Panc1 (cell line): ENCODE measurements around the gene GPR156. TPM values are rescaled to one million over a fixed set of nuclear protein-coding genes. Genes with fewer than 3 reads are reported as not detected.

Experiments used
- ATAC-seq: fragments of 200-7000 bp; cut with Tn5 transposase; 2 replicates; pipeline ENCODE4 v1.9.1; 2020; ENCODE audit warnings: mild to moderate bottlenecking, moderate library complexity
- BruUV-seq: library from RNA; stranded (reverse); fragments of 400-500 nt; replicated peaks from 2 replicates; lab custom pipeline; 2021; lab: Mats Ljungman, UMichigan
- CTCF ChIA-PET: fragments of 300-600 bp; sonication (Branson Sonifier 250); formaldehyde crosslinking; loops from one replicate; lab custom pipeline; 2022; ENCODE audit warnings: antibody characterized with exemption; lab: Charles Lee
- POLR2A ChIA-PET: fragments of 300-600 bp; sonication (Branson Sonifier 250); formaldehyde crosslinking; loops from one replicate; lab custom pipeline; 2022; ENCODE audit warnings: antibody characterized with exemption; lab: Charles Lee
- DNase-seq: peaks from one replicate; pipeline ENCODE4 v3.0.0-alpha.2; 2010; ENCODE audit warnings: low read depth, low spot score
- H3K27ac ChIP-seq: 2 replicates; pipeline ENCODE4 v1.5.1; 2011; ENCODE audit warnings: mild to moderate bottlenecking, low read length, inconsistent platforms
- H3K27me3 ChIP-seq: fragments of 200-500 bp; sonication (Bioruptor generic); 2 replicates; pipeline ENCODE4 v1.6.0; 2014; ENCODE audit warnings: low read length, inconsistent platforms; ENCODE audit not compliant: control insufficient read depth, insufficient read depth
- H3K36me3 ChIP-seq: fragments of 200-500 bp; sonication (Bioruptor generic); 2 replicates; pipeline ENCODE4 v1.5.1; 2014; ENCODE audit warnings: inconsistent platforms, mild to moderate bottlenecking, low read length, moderate library complexity; ENCODE audit not compliant: control insufficient read depth, insufficient read depth
- H3K4me1 ChIP-seq: 2 replicates; pipeline ENCODE4 v1.5.1; 2011; ENCODE audit warnings: inconsistent platforms, mild to moderate bottlenecking, low read length, moderate library complexity; ENCODE audit not compliant: control insufficient read depth, insufficient read depth
- H3K4me3 ChIP-seq, 2 experiments: 2 replicates each; pipeline ENCODE4 v1.5.1; 2011 to 2012; ENCODE audit warnings: low read depth in 2 of 2, low read length in 2 of 2, mild to moderate bottlenecking in 2 of 2, inconsistent platforms in 1 of 2, moderate library complexity in 1 of 2
- H3K9me3 ChIP-seq: fragments of 200-500 bp; sonication (Bioruptor generic); 2 replicates; pipeline ENCODE4 v1.5.1; 2014; ENCODE audit warnings: low read depth, mild to moderate bottlenecking, inconsistent platforms, low read length, moderate library complexity; ENCODE audit not compliant: control insufficient read depth, insufficient read depth
- POLR2AphosphoS5 ChIP-seq: IDR thresholded peaks from 2 replicates; pipeline ENCODE4 v1.6.1; 2012; ENCODE audit warnings: mild to moderate bottlenecking, low read depth, low read length, moderate library complexity
- SIN3A ChIP-seq: IDR thresholded peaks from 2 replicates; pipeline ENCODE4 v1.6.1; 2012; ENCODE audit warnings: low read depth, mild to moderate bottlenecking, low read length, moderate library complexity, borderline replicate concordance; ENCODE audit not compliant: insufficient read depth
- TCF7L2 ChIP-seq: IDR thresholded peaks from 2 replicates; pipeline ENCODE4 v1.6.1; 2011; ENCODE audit warnings: mild to moderate bottlenecking, low read depth, low read length, inconsistent platforms
- in situ Hi-C: cut with HindIII; loops from 2 replicates; pipeline ENCODE4 v1.10.0; 2016; ENCODE audit warnings: low sequenced_read_pairs, low pct_unique_long_range_greater_than_20kb
- intact Hi-C: fragments of 100-400 bp; cut with micrococcal nuclease; formaldehyde crosslinking; loops from one replicate; pipeline ENCODE4 v1.10.0; 2022; ENCODE audit not compliant: unreplicated experiment
- total RNA-seq: library from RNA; stranded (reverse); gene quantifications from one replicate; pipeline ENCODE4 v1.2.1, GENCODE V29; 2021; ENCODE audit not compliant: unreplicated experiment
- TF ChIP-seq, protein P1 (sequence below): fragments of 450-650 bp; IDR thresholded peaks from 2 replicates; pipeline ENCODE4 v1.5.1; 2017; ENCODE audit warnings: mild to moderate bottlenecking
- TF ChIP-seq, protein P2 (sequence below), 2 experiments: IDR thresholded peaks; 2 replicates each; pipeline ENCODE4 v1.6.1; 2011 to 2012; ENCODE audit warnings: low read depth in 2 of 2, control low read depth in 1 of 2, low read length in 1 of 2, mild to moderate bottlenecking in 1 of 2, moderate library complexity in 1 of 2; ENCODE audit not compliant: insufficient read depth in 1 of 2

The GPR156 gene
- total RNA-seq, 1 experiment from 2014 or later = 0.39 TPM

DNA sequence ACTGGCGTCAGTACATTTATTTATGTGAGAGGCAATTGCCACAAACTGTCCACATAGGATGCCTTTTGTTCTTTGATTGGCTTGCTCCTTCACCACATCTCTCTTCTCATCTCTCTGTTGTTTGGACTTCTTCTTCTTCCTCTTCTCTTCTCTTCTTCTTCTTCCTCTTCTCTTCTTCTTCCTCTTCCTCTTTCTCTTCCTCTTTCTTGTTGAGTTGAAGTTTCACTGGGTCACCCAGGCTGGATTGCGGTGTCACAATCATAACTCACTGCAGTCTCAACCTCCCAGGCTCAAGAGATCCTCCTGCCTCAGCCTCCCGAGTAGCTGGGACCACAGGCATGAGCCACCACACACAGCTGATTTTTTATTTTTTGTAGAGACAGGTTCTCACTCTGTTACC is 123.1 kb downstream of the GPR156 start:
- ChIA-PET POLR2A (no interaction called here), CTCF (no interaction called here)
- no peak for DNase-seq
- H3K27me3 ChIP-seq = no peaks in the 10 kb centered on the region; the same call in 1 of the 2 replicates
- no peaks in the 10 kb centered on the region for H3K36me3 ChIP-seq
- in situ Hi-C loops = no loop called here
- intact Hi-C loops = no loop called here
- H3K4me1 ChIP-seq = no peaks in the 10 kb centered on the region
- no peaks in the 10 kb centered on the region for H3K9me3 ChIP-seq
- no peak for ATAC-seq
- no peak overlapping the region for H3K4me3 ChIP-seq
- BruUV-seq = no TSS peak
- TF ChIP-seq, protein P1, sequence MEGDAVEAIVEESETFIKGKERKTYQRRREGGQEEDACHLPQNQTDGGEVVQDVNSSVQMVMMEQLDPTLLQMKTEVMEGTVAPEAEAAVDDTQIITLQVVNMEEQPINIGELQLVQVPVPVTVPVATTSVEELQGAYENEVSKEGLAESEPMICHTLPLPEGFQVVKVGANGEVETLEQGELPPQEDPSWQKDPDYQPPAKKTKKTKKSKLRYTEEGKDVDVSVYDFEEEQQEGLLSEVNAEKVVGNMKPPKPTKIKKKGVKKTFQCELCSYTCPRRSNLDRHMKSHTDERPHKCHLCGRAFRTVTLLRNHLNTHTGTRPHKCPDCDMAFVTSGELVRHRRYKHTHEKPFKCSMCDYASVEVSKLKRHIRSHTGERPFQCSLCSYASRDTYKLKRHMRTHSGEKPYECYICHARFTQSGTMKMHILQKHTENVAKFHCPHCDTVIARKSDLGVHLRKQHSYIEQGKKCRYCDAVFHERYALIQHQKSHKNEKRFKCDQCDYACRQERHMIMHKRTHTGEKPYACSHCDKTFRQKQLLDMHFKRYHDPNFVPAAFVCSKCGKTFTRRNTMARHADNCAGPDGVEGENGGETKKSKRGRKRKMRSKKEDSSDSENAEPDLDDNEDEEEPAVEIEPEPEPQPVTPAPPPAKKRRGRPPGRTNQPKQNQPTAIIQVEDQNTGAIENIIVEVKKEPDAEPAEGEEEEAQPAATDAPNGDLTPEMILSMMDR = no peak
- TF ChIP-seq POLR2AphosphoS5 = no peak
- TF ChIP-seq TCF7L2 = no peak
- no peak for TF ChIP-seq SIN3A
- TF ChIP-seq, protein P2, sequence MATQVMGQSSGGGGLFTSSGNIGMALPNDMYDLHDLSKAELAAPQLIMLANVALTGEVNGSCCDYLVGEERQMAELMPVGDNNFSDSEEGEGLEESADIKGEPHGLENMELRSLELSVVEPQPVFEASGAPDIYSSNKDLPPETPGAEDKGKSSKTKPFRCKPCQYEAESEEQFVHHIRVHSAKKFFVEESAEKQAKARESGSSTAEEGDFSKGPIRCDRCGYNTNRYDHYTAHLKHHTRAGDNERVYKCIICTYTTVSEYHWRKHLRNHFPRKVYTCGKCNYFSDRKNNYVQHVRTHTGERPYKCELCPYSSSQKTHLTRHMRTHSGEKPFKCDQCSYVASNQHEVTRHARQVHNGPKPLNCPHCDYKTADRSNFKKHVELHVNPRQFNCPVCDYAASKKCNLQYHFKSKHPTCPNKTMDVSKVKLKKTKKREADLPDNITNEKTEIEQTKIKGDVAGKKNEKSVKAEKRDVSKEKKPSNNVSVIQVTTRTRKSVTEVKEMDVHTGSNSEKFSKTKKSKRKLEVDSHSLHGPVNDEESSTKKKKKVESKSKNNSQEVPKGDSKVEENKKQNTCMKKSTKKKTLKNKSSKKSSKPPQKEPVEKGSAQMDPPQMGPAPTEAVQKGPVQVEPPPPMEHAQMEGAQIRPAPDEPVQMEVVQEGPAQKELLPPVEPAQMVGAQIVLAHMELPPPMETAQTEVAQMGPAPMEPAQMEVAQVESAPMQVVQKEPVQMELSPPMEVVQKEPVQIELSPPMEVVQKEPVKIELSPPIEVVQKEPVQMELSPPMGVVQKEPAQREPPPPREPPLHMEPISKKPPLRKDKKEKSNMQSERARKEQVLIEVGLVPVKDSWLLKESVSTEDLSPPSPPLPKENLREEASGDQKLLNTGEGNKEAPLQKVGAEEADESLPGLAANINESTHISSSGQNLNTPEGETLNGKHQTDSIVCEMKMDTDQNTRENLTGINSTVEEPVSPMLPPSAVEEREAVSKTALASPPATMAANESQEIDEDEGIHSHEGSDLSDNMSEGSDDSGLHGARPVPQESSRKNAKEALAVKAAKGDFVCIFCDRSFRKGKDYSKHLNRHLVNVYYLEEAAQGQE (IDR thresholded peaks at IDR 0.05; ENCODE audit: insufficient read depth in 1 of 2, low read depth in 2 of 2, low read length in 1 of 2) = no peak
- no peak overlapping the region for H3K27ac ChIP-seq

DNA sequence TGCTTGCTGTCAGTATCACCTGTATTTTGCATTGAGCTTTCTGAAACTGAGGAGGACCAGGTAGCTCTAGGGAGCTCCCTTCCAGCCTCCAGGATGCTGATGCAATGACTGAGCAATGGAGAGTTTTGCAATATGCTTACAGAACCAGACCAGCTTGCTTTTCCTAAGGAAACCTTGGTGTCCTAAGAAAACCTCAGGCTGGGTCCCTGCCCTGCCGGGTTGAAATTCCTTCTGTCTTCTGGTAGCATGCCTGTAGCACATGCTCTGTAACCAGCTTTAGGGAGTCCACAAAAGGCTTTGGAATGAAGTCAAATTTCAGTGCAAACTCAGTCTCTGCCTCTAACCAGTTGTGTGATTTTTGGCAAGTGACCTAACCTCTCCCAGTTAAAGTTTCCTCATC is 125.0 kb downstream of the GPR156 start:
- Histone ChIP-seq H3K9me3 (peaks cover 3% of the 10 kb centered on the region; the same call in 1 of the 2 replicates), H3K27ac (no peak overlapping the region), H3K27me3 (no peaks in the 10 kb centered on the region; the same call in 1 of the 2 replicates), H3K36me3 (no peaks in the 10 kb centered on the region), H3K4me1 (no peaks in the 10 kb centered on the region), H3K4me3 (no peak overlapping the region)
- POLR2A ChIA-PET = no interaction called here
- TF ChIP-seq POLR2AphosphoS5 = no peak
- no peak for TF ChIP-seq SIN3A
- TF ChIP-seq, protein P2 (IDR thresholded peaks at IDR 0.05; ENCODE audit: insufficient read depth in 1 of 2, low read depth in 2 of 2, low read length in 1 of 2) = no peak
- TF ChIP-seq, protein P1 = no peak
- no peak for TF ChIP-seq TCF7L2
- CTCF ChIA-PET = no interaction called here
- intact Hi-C loops = no loop called here
- DNase-seq (no peak), ATAC-seq (peak; percentile 42; the same call in 1 of the 2 replicates)
- in situ Hi-C loops = no loop called here
- no TSS peak for BruUV-seq
